ENCODE data around the gene MORF4L1. TPM values are rescaled to one million over a fixed set of nuclear protein-coding genes. Genes with fewer than 3 reads are reported as not detected.
A peak's percentile ranks its signal among the peaks of the same experiment; 100 is the strongest.

Gene MORF4L1
- total RNA-seq, 2 experiments from 2014 or later: 463 to 496 TPM

GRCh38 chr15:78947506-78947905, 74.8 kb downstream of the MORF4L1 start:
- no peaks in the 10 kb centered on the region for H3K36me3 Mint-ChIP-seq (ENCODE audit: low read depth)
- DNase-seq (no peak), ATAC-seq (ENCODE audit: poor library complexity) (no peak)
- CTCF ChIA-PET: no interaction called here
- POLR2A ChIA-PET: interaction anchor here (0.8 kb wide), 1 partner anchor 74 kb away, joined by 3 read pairs; no protein-coding TSS in a partner anchor
- peaks cover 12% of the 10 kb centered on the region for H3K27me3 Mint-ChIP-seq
- H3K9me3 ChIP-seq (ENCODE audit: control insufficient read depth in 1 of 2, insufficient read depth in 1 of 2, low read length in 2 of 2): no peaks in the 10 kb centered on the region
- H3K27me3 ChIP-seq (ENCODE audit: control insufficient read depth in 1 of 2, insufficient read depth in 2 of 2, low read length in 2 of 2): no peaks in the 10 kb centered on the region
- TF ChIP-seq, protein P1, sequence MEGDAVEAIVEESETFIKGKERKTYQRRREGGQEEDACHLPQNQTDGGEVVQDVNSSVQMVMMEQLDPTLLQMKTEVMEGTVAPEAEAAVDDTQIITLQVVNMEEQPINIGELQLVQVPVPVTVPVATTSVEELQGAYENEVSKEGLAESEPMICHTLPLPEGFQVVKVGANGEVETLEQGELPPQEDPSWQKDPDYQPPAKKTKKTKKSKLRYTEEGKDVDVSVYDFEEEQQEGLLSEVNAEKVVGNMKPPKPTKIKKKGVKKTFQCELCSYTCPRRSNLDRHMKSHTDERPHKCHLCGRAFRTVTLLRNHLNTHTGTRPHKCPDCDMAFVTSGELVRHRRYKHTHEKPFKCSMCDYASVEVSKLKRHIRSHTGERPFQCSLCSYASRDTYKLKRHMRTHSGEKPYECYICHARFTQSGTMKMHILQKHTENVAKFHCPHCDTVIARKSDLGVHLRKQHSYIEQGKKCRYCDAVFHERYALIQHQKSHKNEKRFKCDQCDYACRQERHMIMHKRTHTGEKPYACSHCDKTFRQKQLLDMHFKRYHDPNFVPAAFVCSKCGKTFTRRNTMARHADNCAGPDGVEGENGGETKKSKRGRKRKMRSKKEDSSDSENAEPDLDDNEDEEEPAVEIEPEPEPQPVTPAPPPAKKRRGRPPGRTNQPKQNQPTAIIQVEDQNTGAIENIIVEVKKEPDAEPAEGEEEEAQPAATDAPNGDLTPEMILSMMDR (IDR thresholded peaks at IDR 0.05): no peak
- H3K27ac ChIP-seq (ENCODE audit: low read depth in 1 of 2, low read length in 2 of 2): no peak overlapping the region
- peaks cover 9% of the 10 kb centered on the region for H3K4me1 Mint-ChIP-seq (ENCODE audit: low read depth)
- intact Hi-C loops (cut with DNase I, micrococcal nuclease): no loop called here
- H3K4me1 ChIP-seq (ENCODE audit: insufficient read depth, low read length): peaks cover 23% of the 10 kb centered on the region
- no peak overlapping the region for H3K4me3 ChIP-seq (ENCODE audit: low read length)
- no peaks in the 10 kb centered on the region for H3K9me3 Mint-ChIP-seq
- H3K36me3 ChIP-seq (ENCODE audit: insufficient read depth, low read length): no peaks in the 10 kb centered on the region
- no peak overlapping the region for H3K27ac Mint-ChIP-seq
- peak overlapping the region; percentile 23 for H3K4me3 Mint-ChIP-seq

Other genes with a start within 250 kb of the MORF4L1 start
- gene CHRNB4, start 231.7 kb upstream of the MORF4L1 start, total RNA-seq: not detected
- under 1 TPM; 0.11 to 0.30 TPM for gene ADAMTS7, start 61.4 kb upstream of the MORF4L1 start, total RNA-seq
- gene CTSH, start 72.2 kb downstream of the MORF4L1 start, total RNA-seq: 10 to 100 TPM; 11.1 to 11.4 TPM
- not detected for gene RASGRF1, start 217.9 kb downstream of the MORF4L1 start, total RNA-seq